NCI-H2196 (cell line): ENCODE data around the gene CTDP1.

Experiments
- DNase-seq: peaks from one replicate; lab custom pipeline; 2025; ENCODE audit not compliant: unreplicated experiment; lab: John Stamatoyannopoulos, UW

The CTDP1 gene

DNA sequence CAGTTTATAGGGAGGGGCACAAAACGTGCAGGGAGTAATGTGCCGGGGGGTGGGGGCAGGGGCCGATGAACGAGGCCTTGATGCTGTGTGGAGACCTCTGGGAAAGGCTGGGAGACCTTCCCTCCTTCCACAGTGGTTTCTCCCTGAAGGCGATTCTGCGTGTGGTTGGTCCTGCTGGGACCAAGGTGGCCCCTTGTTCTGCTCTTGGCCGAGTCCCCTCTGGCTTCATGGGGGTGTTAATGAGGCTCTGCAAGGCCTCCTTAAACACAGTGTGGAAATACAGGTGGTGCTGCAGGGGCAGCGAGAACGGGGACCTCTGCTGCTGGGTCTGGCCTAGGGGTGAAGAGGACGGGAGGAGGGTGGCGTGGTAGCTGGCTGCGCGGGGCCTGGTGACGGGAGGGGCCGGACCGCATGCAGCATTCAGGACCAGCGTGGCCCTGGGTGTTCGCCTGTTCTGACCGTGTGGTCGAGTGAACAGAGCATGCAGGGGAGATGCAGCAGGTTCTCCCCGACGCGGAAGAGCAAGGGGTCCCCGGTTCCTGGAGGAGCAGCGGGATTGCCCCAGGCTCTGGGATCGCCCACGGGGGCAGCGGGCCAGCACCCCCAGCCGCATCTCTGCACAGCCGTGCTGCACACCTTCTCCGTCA, 76.0 kb downstream of the CTDP1 start:
- no peak for DNase-seq

- no peak for DNase-seq
Measured at GRCh38 chr18:79756143-79756500, 76.5 kb downstream of the CTDP1 start.

- DNase-seq = no peak
Measured at GRCh38 chr18:79756826-79757225, 77.2 kb downstream of the CTDP1 start.

DNA sequence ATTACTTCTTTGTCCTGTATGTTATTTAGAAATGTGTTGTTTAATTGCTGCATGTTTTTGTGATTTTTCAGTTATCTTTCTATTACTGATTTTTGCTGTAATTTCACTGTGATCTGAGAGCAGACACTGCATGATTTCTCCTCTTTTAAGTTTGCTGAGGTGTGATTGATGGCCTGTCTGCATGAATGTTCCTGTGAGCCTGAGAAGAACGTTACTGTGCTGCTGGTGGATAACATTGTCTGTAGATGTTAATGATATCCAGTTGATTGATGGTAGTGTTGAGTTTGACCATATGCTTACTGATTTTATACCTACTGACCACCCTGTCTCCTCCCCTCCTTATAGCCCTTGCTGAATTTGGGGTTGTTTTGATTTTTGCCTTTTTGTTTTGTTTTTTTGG, 80.7 kb downstream of the CTDP1 start:
- DNase-seq = no peak

- DNase-seq = no peak
Measured at GRCh38 chr18:79760881-79761280, 81.3 kb downstream of the CTDP1 start.

GRCh38 chr18:79763407-79763806, 83.8 kb downstream of the CTDP1 start:
- DNase-seq = no peak

- DNase-seq = no peak
Measured at GRCh38 chr18:79764131-79764530, 84.5 kb downstream of the CTDP1 start.

- DNase-seq = no peak
Measured at GRCh38 chr18:79765491-79766245, 86.1 kb downstream of the CTDP1 start.

DNA sequence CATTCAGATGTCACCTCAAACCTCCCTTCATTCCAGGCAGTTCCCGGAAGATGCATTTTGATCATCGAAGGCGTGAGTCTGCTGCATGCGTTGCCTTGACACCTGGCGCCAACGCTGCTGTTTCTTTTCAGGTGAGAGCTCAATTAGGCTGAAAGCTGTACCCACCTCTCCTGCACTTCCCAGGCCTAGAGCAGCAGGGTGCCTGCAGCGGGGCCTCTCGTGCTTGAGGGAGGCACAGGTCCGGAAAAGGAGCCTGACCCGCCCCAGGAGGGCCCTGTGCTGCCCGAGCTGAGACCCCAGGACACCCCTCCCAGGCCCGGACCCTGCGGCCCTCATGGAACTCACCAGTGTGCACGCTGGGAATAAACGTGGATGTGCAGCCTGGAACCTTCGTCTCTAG, 86.7 kb downstream of the CTDP1 start:
- DNase-seq = no peak

GRCh38 chr18:79768745-79769144, 89.1 kb downstream of the CTDP1 start:
- no peak for DNase-seq

DNA sequence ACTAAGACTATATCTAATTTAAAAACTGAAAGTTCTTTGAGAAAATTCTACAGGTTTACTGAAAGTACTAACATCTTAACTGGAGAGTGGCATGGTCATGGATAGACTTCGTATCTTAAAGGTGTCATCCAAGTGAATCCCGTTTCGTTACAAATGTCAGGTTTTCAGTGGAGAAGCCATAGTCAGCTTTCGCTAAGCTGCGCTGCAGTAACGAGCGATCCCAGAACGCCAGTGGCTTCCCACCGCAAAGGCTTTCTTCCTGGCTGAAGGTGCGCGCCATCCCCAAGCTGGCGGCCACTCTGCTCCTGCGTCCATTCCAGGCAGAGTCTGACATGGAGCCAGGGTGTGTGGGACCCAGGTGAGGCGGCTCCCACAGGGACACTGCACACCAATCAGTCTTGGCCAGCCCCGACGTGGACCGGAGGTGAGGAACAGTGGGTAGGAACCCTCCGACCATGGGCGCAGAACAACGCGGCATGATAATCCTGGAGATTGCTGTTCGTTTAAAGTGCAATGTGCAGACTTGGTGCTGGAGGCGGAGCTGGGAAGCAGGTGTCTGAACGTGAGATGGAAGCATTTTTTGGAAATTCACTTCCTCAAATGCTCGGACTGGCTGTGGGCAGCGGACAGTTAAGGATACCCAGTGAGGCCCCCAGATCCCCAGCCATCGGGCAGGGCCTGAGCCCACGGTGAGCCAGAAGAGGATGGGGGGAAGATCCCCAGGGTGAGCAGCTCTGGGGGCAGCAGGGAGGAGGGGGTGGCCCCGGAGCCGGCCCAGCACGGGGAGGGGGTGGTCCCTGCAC, 90.3 kb downstream of the CTDP1 start:
- no peak for DNase-seq

GRCh38 chr18:79770501-79770815, 90.9 kb downstream of the CTDP1 start:
- no peak for DNase-seq

GRCh38 chr18:79770826-79771225, 91.2 kb downstream of the CTDP1 start:
- no peak for DNase-seq

DNA sequence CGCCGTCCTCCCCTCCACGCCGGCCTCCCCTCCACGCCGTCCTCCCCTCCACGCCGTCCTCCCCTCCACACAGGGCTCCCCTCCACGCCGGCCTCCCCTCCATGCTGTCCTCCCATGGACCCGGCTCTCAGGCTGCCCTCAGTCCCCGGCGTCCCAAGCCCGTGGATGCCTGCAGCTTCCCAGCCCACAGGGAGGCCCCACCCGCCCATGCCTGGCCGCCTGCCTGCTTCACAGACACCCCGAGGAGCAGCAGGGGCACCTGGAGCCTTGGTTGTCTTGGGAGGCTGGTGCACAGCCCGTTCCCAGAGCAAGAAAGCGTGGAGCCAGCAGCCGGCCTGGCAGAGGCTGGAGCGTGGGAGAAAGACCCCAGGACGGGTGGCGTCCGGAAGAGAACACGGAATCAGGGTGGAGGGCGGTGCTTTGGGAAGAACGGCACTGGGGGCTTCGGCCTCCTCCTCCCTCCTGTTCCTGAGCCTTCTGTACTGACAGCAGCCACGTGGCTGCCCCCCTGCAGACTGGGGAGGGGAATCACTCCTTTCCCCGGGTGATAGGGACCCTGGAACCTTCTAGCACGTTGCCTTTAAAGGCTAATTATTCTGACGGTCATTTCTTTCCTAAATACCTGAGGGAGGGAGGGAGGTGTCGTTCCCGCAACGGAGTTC, 92.0 kb downstream of the CTDP1 start:
- DNase-seq = no peak

- DNase-seq = no peak
Measured at GRCh38 chr18:79772108-79772864, 92.7 kb downstream of the CTDP1 start.

DNA sequence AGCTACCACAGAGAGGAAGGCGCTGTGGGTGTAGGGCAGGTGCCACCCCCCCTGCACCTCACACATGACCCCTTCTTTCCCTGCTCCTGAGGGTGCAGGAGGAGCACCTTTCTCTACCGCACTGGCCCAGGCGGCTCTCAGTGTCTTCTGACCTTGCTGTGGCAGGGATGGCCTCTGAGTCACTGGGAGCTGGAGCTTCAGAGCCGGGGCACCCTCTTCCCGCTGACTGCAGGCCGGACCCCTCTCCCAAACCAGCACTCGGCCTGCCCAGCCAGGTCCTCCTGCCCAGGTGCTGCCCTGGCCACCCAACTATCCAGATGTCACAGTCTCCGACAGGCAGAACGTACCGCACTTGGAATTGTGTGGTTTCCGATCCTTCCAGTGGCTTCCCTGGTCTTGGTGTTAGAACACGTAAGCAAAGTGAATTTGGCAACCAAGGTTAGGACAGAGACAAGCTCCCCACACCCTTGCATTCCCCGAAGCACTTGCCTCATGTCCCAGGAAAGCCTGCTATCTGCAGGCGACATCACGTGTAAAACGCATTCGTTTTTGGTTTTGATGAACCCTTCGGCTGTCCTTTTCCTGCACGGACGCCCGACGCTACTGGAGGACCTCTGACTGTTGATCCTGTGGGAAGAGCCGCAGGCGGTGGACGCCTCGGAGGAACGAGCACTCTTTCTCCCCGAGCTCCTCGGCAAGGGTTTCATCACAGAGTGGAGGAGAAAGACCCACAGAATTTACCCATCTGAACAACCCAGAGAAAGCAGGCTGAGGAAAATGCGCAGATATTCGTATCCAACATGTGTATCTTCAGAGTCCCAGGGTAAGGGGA, 93.5 kb downstream of the CTDP1 start:
- no peak for DNase-seq

DNA sequence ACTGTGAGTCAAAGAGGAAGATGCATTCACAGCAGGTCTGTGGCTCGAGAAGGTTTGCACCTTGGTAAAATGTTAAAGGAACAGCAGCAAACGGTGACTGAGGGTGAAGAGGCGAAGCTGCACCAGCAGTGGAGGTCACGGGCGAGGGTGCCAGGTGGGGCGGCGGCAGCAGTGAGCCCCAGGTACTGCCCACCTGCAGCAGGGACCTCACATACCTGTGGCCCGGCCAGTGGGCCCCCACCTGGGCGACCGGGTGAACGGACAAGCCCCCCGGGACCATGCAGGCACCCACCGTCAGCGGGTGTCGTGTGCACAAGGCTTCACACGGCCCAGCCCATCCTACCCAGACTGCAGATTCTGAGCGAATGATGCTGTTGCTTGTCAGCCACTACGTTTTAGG, 94.5 kb downstream of the CTDP1 start:
- DNase-seq = no peak

- no peak for DNase-seq
Measured at GRCh38 chr18:79775441-79776221, 96.0 kb downstream of the CTDP1 start.

DNA sequence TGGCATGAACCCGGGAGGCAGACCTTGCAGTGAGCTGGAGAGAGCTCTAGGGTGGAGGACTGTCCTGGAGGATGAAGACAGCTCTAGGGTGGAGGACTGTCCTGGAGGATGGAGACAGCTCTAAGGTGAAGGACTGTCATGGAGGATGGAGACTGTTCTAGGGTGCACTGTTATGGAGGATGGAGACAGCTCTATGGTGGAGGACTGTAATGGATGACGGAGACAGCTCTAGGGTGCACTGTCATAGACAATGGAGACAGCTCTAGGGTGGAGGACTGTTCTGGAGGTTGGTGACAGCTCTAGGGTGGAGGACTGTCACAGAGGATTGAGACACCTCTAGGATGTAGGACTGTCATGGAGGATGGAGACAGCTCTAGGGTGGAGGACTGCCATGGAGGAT, 97.1 kb downstream of the CTDP1 start:
- no peak for DNase-seq
